AG09309 (cell line): ENCODE measurements around the gene GBX1.

ENCODE experiments used
- DNase-seq: peaks from one replicate; pipeline ENCODE4 v3.0.0-alpha.2; 2010; ENCODE audit warnings: low read depth
- H3K4me3 ChIP-seq: 2 replicates; pipeline ENCODE4 v1.5.1; 2011; ENCODE audit warnings: mild to moderate bottlenecking, low read depth, low read length, moderate library complexity; ENCODE audit not compliant: control insufficient read depth
- TF ChIP-seq, protein P1 (sequence below): IDR thresholded peaks from 2 replicates; pipeline ENCODE4 v1.5.1; 2011; ENCODE audit warnings: mild to moderate bottlenecking, low read depth, low read length, inconsistent platforms; ENCODE audit not compliant: insufficient read depth, control insufficient read depth; ENCODE audit errors: missing control alignments

GBX1 gene

DNA sequence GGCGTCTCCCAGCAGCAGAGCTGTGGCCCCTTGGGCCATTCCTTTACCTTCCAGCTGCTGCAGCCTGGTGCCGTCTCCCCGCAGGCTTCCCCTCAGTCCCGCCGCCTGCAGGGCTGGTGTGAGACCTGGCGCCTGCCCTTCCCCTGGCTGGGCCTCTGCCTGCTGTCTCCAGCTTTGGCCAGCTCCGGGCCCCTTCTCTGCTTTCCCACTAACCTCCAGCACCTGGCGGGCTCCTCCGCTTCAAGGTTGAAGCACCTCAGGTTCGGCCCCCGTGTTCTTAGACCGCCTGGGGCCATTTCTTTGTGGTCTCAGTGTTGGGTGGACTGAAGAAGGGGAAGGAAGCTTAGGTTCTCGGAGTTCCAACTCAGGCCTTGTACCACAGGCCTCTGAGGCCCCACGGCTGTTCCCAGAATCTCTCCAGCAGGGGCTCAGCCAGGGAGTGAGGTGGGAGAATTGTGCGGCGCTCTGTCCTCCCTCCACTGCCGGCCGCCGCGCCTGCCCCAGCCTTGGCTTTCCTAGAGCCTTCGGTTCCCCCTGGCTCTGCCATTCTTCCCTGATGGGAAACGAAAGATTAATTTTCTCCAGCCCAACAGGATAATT lies 30.3 kb downstream of the GBX1 start:
- H3K4me3 ChIP-seq = no peak overlapping the region
- TF ChIP-seq, protein P1, sequence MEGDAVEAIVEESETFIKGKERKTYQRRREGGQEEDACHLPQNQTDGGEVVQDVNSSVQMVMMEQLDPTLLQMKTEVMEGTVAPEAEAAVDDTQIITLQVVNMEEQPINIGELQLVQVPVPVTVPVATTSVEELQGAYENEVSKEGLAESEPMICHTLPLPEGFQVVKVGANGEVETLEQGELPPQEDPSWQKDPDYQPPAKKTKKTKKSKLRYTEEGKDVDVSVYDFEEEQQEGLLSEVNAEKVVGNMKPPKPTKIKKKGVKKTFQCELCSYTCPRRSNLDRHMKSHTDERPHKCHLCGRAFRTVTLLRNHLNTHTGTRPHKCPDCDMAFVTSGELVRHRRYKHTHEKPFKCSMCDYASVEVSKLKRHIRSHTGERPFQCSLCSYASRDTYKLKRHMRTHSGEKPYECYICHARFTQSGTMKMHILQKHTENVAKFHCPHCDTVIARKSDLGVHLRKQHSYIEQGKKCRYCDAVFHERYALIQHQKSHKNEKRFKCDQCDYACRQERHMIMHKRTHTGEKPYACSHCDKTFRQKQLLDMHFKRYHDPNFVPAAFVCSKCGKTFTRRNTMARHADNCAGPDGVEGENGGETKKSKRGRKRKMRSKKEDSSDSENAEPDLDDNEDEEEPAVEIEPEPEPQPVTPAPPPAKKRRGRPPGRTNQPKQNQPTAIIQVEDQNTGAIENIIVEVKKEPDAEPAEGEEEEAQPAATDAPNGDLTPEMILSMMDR = no peak
- no peak for DNase-seq

DNA sequence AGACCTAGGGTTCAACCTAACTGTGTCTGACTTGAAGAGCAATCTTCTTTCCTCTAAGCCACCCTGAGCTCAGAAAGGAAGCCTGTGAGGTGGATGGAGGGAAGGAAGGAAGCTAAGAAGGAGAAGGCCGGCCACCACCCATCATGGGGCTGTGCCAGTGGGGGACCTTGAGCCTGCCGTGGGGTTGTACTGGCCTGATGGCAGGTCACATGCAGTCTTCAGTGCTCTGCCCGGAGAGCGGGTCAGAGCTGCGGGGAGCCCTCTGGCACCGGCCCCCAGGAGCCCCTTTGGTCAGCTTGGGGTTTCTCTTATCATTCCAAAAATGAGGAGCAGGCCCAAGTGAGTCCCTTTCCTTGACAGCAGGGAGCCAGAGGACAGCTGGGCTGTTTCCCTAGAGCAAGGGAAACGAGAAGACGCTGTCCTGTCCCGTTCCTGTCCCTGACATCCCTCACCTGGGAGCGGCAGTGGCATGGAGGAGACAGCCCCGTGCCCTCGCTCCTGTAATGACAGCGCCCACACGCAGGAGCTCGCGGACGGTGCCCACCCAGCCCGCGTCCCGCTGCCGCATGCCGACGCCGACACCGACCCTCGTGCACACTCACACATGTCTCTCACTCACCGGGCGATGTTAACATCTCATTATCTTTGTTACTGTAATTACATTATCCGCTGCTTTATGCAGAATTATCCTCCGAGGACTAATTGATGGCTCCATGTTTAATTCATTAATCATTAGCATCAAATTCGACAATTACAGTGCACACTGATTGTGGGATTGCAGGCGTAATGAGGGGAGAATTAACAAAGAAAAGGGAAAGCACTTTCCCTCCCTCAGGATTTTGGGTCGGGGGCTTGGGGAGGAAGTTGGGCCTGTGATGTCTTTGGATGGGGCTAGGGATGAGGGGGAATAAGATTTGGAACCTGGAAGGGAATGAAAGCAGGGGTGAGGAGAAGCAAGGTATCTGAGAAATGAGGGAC lies 31.3 kb downstream of the GBX1 start:
- no peak for DNase-seq
- H3K4me3 ChIP-seq = no peak overlapping the region
- TF ChIP-seq, protein P1 = no peak

DNA sequence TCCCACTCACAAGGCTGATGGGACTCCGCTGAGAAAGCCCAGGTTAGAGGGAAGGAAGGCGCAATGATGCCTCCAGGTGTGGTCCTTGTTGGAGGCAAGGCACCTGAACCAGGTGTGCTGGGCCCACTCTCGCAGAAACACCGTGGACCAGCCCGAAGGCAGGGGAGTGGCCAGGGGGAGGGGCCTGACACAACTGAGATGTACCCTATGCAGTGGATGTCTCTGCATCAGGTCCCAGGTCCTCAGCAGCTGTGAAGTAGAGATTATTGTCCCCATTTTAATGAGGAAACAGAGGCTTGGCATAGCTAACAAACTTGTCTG lies 32.0 kb downstream of the GBX1 start:
- TF ChIP-seq, protein P1 = no peak
- no peak overlapping the region for H3K4me3 ChIP-seq
- no peak for DNase-seq

DNA sequence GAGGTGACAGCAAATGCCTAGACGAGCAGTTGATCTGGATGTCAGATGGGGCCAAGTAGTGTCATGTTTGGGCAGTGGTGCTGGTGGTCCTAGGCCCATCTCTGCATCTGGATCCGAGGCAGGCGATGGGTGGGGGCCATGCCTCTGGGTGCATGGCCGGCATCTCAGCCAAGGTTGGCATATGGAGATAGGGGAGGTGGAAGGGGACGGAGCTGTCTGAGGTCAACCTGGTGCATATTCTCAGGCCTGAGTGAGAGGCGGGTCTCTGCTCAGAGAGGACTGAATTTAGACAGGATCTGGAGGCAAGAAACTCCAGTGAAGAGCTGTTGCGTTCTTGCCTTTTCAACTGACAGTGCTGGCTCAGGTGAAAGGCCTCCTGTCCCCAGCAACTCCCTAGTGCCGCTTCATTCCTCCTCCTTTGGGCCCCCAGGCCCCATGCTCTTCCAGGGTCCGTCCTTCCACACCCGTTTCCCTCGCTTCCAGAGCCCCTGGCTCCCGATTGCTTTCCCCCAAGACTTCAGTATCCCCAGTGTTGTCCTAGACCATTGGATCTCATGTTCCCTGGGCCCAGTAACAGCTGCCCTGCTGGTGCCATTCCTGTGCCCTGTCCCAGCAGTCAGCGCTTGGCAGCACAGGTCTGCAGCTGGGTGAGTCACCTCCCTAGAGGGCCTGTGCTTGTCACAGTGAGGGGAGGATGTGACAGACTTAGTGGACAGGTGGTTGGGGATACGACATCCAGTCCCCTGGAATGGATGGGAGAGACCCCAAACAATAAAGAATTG lies 32.6 kb downstream of the GBX1 start:
- TF ChIP-seq, protein P1 = no peak
- H3K4me3 ChIP-seq = no peak overlapping the region
- DNase-seq = no peak

DNA sequence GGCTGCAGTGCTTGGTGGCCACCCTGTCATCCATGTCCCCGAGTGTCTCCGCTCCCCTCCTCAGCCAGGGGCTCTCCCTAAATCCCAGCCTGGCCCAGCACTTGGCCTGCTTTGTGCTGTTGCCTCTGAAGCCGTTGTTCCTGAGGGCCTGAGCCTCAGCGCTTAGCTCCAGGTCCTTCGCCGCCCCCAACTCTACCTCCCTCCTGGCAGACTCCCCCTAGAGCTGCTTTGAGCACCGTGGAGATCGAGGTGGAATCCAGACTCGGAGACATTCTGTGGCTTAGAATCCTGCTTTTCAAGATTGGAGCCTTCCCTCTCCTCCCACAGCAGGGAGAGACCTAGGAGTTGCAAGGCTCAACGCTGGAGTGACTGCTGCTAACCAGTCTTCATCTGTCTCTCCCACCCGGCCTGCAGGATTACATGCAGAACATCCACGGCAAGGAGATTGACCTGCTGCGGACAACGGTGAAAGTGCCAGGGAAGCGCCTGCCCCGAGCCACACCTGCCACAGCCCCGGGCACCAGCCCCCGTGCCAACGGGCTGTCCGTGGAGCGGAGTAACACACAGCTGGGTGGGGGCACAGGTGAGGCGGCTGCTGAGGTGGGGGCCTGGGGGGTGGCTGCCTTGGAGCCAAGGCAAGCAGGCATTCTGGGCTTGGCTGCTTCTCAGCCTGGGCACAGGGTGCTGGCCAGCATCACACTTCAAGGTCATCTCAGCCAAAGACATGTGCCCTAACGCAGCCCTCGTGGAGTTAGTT lies 33.3 kb downstream of the GBX1 start:
- no peak for DNase-seq
- no peak overlapping the region for H3K4me3 ChIP-seq
- TF ChIP-seq, protein P1 = no peak

DNA sequence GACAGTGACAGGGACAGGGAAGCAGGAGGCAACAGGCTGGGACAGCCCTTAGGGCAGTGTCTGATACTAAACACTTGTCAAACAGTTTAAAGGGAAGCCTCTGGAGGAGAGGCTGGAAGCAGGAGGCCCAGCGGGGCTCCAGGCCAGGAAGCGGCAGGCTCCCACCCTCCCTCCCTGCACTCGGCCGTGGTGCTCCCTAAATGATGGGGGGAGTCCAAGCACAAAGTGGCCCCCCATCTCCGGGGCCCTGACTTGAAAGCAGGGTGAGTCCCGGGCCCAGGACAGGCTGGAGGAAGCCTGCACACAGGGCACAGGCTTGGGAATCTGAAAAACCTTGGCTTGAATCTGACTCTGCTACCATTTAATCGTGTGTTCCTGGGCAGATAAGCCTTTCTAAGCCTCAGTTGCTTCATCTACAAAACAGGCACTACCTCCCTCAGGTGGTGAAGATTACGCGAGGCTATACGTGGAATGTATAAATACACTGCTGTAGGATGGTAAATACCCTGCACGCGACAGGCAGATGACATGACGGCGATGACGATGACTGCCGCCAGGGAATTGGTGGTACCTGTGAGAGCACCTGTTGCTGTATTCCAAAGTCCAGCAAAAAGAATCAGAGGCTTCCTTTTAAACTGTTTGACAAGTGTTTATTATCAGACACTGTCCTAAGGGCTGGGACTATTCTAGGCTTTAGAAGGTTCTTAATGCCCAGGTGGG lies 34.1 kb downstream of the GBX1 start:
- DNase-seq = no peak
- no peak overlapping the region for H3K4me3 ChIP-seq
- TF ChIP-seq, protein P1 = no peak
